Stimulated activated CD8-positive, alpha-beta memory T cell treated with anti-CD3 and anti-CD28 coated beads, Interleukin-15, amount 100 ng/mL, for 48 hours (primary cell): Measurements from ENCODE around the gene DYNLL1.
A peak's percentile ranks its signal among the peaks of the same experiment; 100 is the strongest.
"Not testable (repeated sequence)": the region's sequence is repeated elsewhere in the genome, so short reads cannot be mapped to it uniquely, and the experiment has no call there.

ENCODE experiments used
- DNase-seq, 2 donors: peaks; one replicate each; pipeline ENCODE4 v3.0.0-alpha.2; 2020; ENCODE audit warnings: low read depth in 2 of 2

DYNLL1 gene

GRCh38 chr12:120495731-120496412 lies at the start of gene DYNLL1:
Gene DYNLL1 (plus strand): TSS chr12:120496113. CDS start chr12:120496422, 309 bp downstream.
- DNase-seq = peak; percentile 96 to 97

GRCh38 chr12:120446844-120447178 lies 49.1 kb upstream of the DYNLL1 start:
- not testable (repeated sequence) for DNase-seq

GRCh38 chr12:120447992-120448391 lies 47.9 kb upstream of the DYNLL1 start:
- DNase-seq = no peak

- DNase-seq = not testable (repeated sequence)
Observed at GRCh38 chr12:120452524-120452923, 43.4 kb upstream of the DYNLL1 start.

- DNase-seq = no peak
Observed at GRCh38 chr12:120453060-120453750, 42.7 kb upstream of the DYNLL1 start.

- DNase-seq = no peak
Observed at GRCh38 chr12:120453977-120454376, 41.9 kb upstream of the DYNLL1 start.

- DNase-seq = no peak
Observed at GRCh38 chr12:120455302-120455701, 40.6 kb upstream of the DYNLL1 start.

- no peak for DNase-seq
Observed at GRCh38 chr12:120457133-120457532, 38.8 kb upstream of the DYNLL1 start.

GRCh38 chr12:120460157-120460556 lies 35.8 kb upstream of the DYNLL1 start:
- no peak for DNase-seq

- DNase-seq = no peak
Observed at GRCh38 chr12:120462099-120462640, 33.7 kb upstream of the DYNLL1 start.

GRCh38 chr12:120463712-120464111 lies 32.2 kb upstream of the DYNLL1 start:
- DNase-seq = no peak

GRCh38 chr12:120465756-120466155 lies 30.2 kb upstream of the DYNLL1 start:
- DNase-seq = no peak

GRCh38 chr12:120466560-120467315 lies 29.2 kb upstream of the DYNLL1 start:
- no peak for DNase-seq

- no peak for DNase-seq
Observed at GRCh38 chr12:120467439-120467838, 28.5 kb upstream of the DYNLL1 start.

GRCh38 chr12:120468325-120468820 lies 27.5 kb upstream of the DYNLL1 start:
- DNase-seq = no peak

- peak in 1 of 2 donors; percentile 25 for DNase-seq
Observed at GRCh38 chr12:120468821-120469449, 27.0 kb upstream of the DYNLL1 start.

- peak; percentile 95 to 96 for DNase-seq
Observed at GRCh38 chr12:120469450-120470149, 26.3 kb upstream of the DYNLL1 start, which contains the start of gene SRSF9. Gene SRSF9 (minus strand): TSS chr12:120469748. CDS start chr12:120469609, 139 bp downstream.

- no peak for DNase-seq
Observed at GRCh38 chr12:120470150-120470784, 25.6 kb upstream of the DYNLL1 start.

GRCh38 chr12:120472521-120472920 lies 23.4 kb upstream of the DYNLL1 start:
- DNase-seq = no peak

- DNase-seq = no peak
Observed at GRCh38 chr12:120473807-120474615, 21.9 kb upstream of the DYNLL1 start.
